ENCODE data around the gene PIP5K1A. TPM values are rescaled to one million over a fixed set of nuclear protein-coding genes. Genes with fewer than 3 reads are reported as not detected.

Gene PIP5K1A
- total and polyA plus RNA-seq, 2 donors (not counting 1 experiment from before 2014, with no cell fraction given) = 80.9 to 118 TPM

GRCh38 chr1:151254217-151255213 is 56.2 kb downstream of the PIP5K1A start, which contains the start of gene PSMD4:
Gene PSMD4, plus strand, starts transcription at chr1:151254734. Its CDS starts 49 bp downstream, at chr1:151254783.
- peak; percentile 95 to 98 for DNase-seq (ENCODE audit: low read depth in 2 of 2)
- peaks cover 47% of the 10 kb centered on the region for H3K79me2 ChIP-seq (ENCODE audit: control insufficient read depth, insufficient read depth, low read length)
- peak within 1 kb of the TSS; percentile 84 for H2AFZ ChIP-seq (ENCODE audit: low read length)
- H3K4me1 ChIP-seq (ENCODE audit: control insufficient read depth, extremely low read depth, insufficient read depth, low read length) = no peaks in the 10 kb centered on the region
- TF ChIP-seq EZH2 (IDR thresholded peaks at IDR 0.05; ENCODE audit: low read length, missing control alignments) = no peak
- no peak for TF ChIP-seq CTCF (conservative IDR thresholded peaks at IDR 0.05 in 1 of 2, IDR thresholded peaks at IDR 0.05 in 1 of 2; ENCODE audit: low read depth in 1 of 2, low read length in 2 of 2)
- H4K20me1 ChIP-seq (ENCODE audit: control insufficient read depth, extremely low read depth, insufficient read depth, low read length) = no peaks in the 10 kb centered on the region
- peaks cover 3% of the 10 kb centered on the region for H3K36me3 ChIP-seq (ENCODE audit: control insufficient read depth, insufficient read depth, low read length)
- H3K9ac ChIP-seq (ENCODE audit: insufficient read depth, low read length) = peak within 1 kb of the TSS; percentile 89
- H3K9me3 ChIP-seq (ENCODE audit: control insufficient read depth, insufficient read depth, low read depth, low read length) = no peaks in the 10 kb centered on the region
- H3K27ac ChIP-seq (ENCODE audit: insufficient read depth, low read length) = peak within 1 kb of the TSS; percentile 94
- no peaks in the 10 kb centered on the region for H3K27me3 ChIP-seq (ENCODE audit: control insufficient read depth, insufficient read depth, low read length)
- peak within 1 kb of the TSS; percentile 86 for H3K4me2 ChIP-seq (ENCODE audit: extremely low read depth, insufficient read depth, low read length)
- H3K4me3 ChIP-seq (replicated peaks in 1 of 4; ENCODE audit: control extremely low read depth in 1 of 4, insufficient read depth in 1 of 4, low read depth in 3 of 4, low read length in 4 of 4) = peak within 1 kb of the TSS; percentile 58 to 100 (median 92)

GRCh38 chr1:151255381-151255780 is 57.0 kb downstream of the PIP5K1A start:
- Histone ChIP-seq H3K4me2 (ENCODE audit: extremely low read depth, insufficient read depth, low read length) (peak overlapping the region; percentile 86), H3K36me3 (ENCODE audit: control insufficient read depth, insufficient read depth, low read length) (peaks cover under 1% of the 10 kb centered on the region), H3K4me3 (replicated peaks in 1 of 4; ENCODE audit: control extremely low read depth in 1 of 4, insufficient read depth in 1 of 4, low read depth in 3 of 4, low read length in 4 of 4) (peak overlapping the region; percentile 58 to 100 (median 92)), H3K27me3 (ENCODE audit: control insufficient read depth, insufficient read depth, low read length) (no peaks in the 10 kb centered on the region), H4K20me1 (ENCODE audit: control insufficient read depth, extremely low read depth, insufficient read depth, low read length) (no peaks in the 10 kb centered on the region), H3K4me1 (ENCODE audit: control insufficient read depth, extremely low read depth, insufficient read depth, low read length) (no peaks in the 10 kb centered on the region), H3K9ac (ENCODE audit: insufficient read depth, low read length) (peak overlapping the region; percentile 89), H2AFZ (ENCODE audit: low read length) (no peak overlapping the region), H3K79me2 (ENCODE audit: control insufficient read depth, insufficient read depth, low read length) (peaks cover 55% of the 10 kb centered on the region), H3K9me3 (ENCODE audit: control insufficient read depth, insufficient read depth, low read depth, low read length) (no peaks in the 10 kb centered on the region), H3K27ac (ENCODE audit: insufficient read depth, low read length) (peak overlapping the region; percentile 94)
- DNase-seq (ENCODE audit: low read depth in 2 of 2) = peak in 1 of 2 donors; percentile 16
- TF ChIP-seq CTCF (conservative IDR thresholded peaks at IDR 0.05 in 1 of 2, IDR thresholded peaks at IDR 0.05 in 1 of 2; ENCODE audit: low read depth in 1 of 2, low read length in 2 of 2) (no peak), EZH2 (IDR thresholded peaks at IDR 0.05; ENCODE audit: low read length, missing control alignments) (no peak)

- Histone ChIP-seq H3K9ac (ENCODE audit: insufficient read depth, low read length) (no peak overlapping the region), H3K27me3 (ENCODE audit: control insufficient read depth, insufficient read depth, low read length) (no peaks in the 10 kb centered on the region), H3K36me3 (ENCODE audit: control insufficient read depth, insufficient read depth, low read length) (peaks cover 5% of the 10 kb centered on the region), H3K4me1 (ENCODE audit: control insufficient read depth, extremely low read depth, insufficient read depth, low read length) (no peaks in the 10 kb centered on the region), H2AFZ (ENCODE audit: low read length) (no peak overlapping the region), H3K27ac (ENCODE audit: insufficient read depth, low read length) (no peak overlapping the region), H4K20me1 (ENCODE audit: control insufficient read depth, extremely low read depth, insufficient read depth, low read length) (no peaks in the 10 kb centered on the region), H3K4me2 (ENCODE audit: extremely low read depth, insufficient read depth, low read length) (no peak overlapping the region), H3K79me2 (ENCODE audit: control insufficient read depth, insufficient read depth, low read length) (peaks cover 60% of the 10 kb centered on the region), H3K4me3 (replicated peaks in 1 of 4; ENCODE audit: control extremely low read depth in 1 of 4, insufficient read depth in 1 of 4, low read depth in 3 of 4, low read length in 4 of 4) (no peak overlapping the region), H3K9me3 (ENCODE audit: control insufficient read depth, insufficient read depth, low read depth, low read length) (no peaks in the 10 kb centered on the region)
- TF ChIP-seq CTCF (conservative IDR thresholded peaks at IDR 0.05 in 1 of 2, IDR thresholded peaks at IDR 0.05 in 1 of 2; ENCODE audit: low read depth in 1 of 2, low read length in 2 of 2) = no peak
- TF ChIP-seq EZH2 (IDR thresholded peaks at IDR 0.05; ENCODE audit: low read length, missing control alignments) = no peak
- DNase-seq (ENCODE audit: low read depth in 2 of 2) = no peak
These were observed 61.0 kb downstream of the PIP5K1A start for GRCh38 chr1:151259351-151259750.

Measured in fibroblast of lung (primary cell).